Panc1 (cell line): ENCODE measurements around the gene BRK1. TPM values are rescaled to one million over a fixed set of nuclear protein-coding genes. Genes with fewer than 3 reads are reported as not detected.

ENCODE experiments used
- ATAC-seq: fragments of 200-7000 bp; cut with Tn5 transposase; 2 replicates; pipeline ENCODE4 v1.9.1; 2020; ENCODE audit warnings: mild to moderate bottlenecking, moderate library complexity
- BruUV-seq: library from RNA; stranded (reverse); fragments of 400-500 nt; replicated peaks from 2 replicates; lab custom pipeline; 2021; lab: Mats Ljungman, UMichigan
- CTCF ChIA-PET: fragments of 300-600 bp; sonication (Branson Sonifier 250); formaldehyde crosslinking; loops from one replicate; lab custom pipeline; 2022; ENCODE audit warnings: antibody characterized with exemption; lab: Charles Lee
- POLR2A ChIA-PET: fragments of 300-600 bp; sonication (Branson Sonifier 250); formaldehyde crosslinking; loops from one replicate; lab custom pipeline; 2022; ENCODE audit warnings: antibody characterized with exemption; lab: Charles Lee
- DNase-seq: peaks from one replicate; pipeline ENCODE4 v3.0.0-alpha.2; 2010; ENCODE audit warnings: low read depth, low spot score
- H3K27ac ChIP-seq: 2 replicates; pipeline ENCODE4 v1.5.1; 2011; ENCODE audit warnings: mild to moderate bottlenecking, low read length, inconsistent platforms
- H3K27me3 ChIP-seq: fragments of 200-500 bp; sonication (Bioruptor generic); 2 replicates; pipeline ENCODE4 v1.6.0; 2014; ENCODE audit warnings: low read length, inconsistent platforms; ENCODE audit not compliant: control insufficient read depth, insufficient read depth
- H3K36me3 ChIP-seq: fragments of 200-500 bp; sonication (Bioruptor generic); 2 replicates; pipeline ENCODE4 v1.5.1; 2014; ENCODE audit warnings: inconsistent platforms, mild to moderate bottlenecking, low read length, moderate library complexity; ENCODE audit not compliant: control insufficient read depth, insufficient read depth
- H3K4me1 ChIP-seq: 2 replicates; pipeline ENCODE4 v1.5.1; 2011; ENCODE audit warnings: inconsistent platforms, mild to moderate bottlenecking, low read length, moderate library complexity; ENCODE audit not compliant: control insufficient read depth, insufficient read depth
- H3K4me3 ChIP-seq, 2 experiments: 2 replicates each; pipeline ENCODE4 v1.5.1; 2011 to 2012; ENCODE audit warnings: low read depth in 2 of 2, low read length in 2 of 2, mild to moderate bottlenecking in 2 of 2, inconsistent platforms in 1 of 2, moderate library complexity in 1 of 2
- H3K9me3 ChIP-seq: fragments of 200-500 bp; sonication (Bioruptor generic); 2 replicates; pipeline ENCODE4 v1.5.1; 2014; ENCODE audit warnings: low read depth, mild to moderate bottlenecking, inconsistent platforms, low read length, moderate library complexity; ENCODE audit not compliant: control insufficient read depth, insufficient read depth
- CTCF ChIP-seq: fragments of 450-650 bp; IDR thresholded peaks from 2 replicates; pipeline ENCODE4 v1.5.1; 2017; ENCODE audit warnings: mild to moderate bottlenecking
- POLR2AphosphoS5 ChIP-seq: IDR thresholded peaks from 2 replicates; pipeline ENCODE4 v1.6.1; 2012; ENCODE audit warnings: mild to moderate bottlenecking, low read depth, low read length, moderate library complexity
- REST ChIP-seq, 2 experiments: IDR thresholded peaks; 2 replicates each; pipeline ENCODE4 v1.6.1; 2011 to 2012; ENCODE audit warnings: low read depth in 2 of 2, control low read depth in 1 of 2, low read length in 1 of 2, mild to moderate bottlenecking in 1 of 2, moderate library complexity in 1 of 2; ENCODE audit not compliant: insufficient read depth in 1 of 2
- SIN3A ChIP-seq: IDR thresholded peaks from 2 replicates; pipeline ENCODE4 v1.6.1; 2012; ENCODE audit warnings: low read depth, mild to moderate bottlenecking, low read length, moderate library complexity, borderline replicate concordance; ENCODE audit not compliant: insufficient read depth
- TCF7L2 ChIP-seq: IDR thresholded peaks from 2 replicates; pipeline ENCODE4 v1.6.1; 2011; ENCODE audit warnings: mild to moderate bottlenecking, low read depth, low read length, inconsistent platforms
- in situ Hi-C: cut with HindIII; loops from 2 replicates; pipeline ENCODE4 v1.10.0; 2016; ENCODE audit warnings: low sequenced_read_pairs, low pct_unique_long_range_greater_than_20kb
- intact Hi-C: fragments of 100-400 bp; cut with micrococcal nuclease; formaldehyde crosslinking; loops from one replicate; pipeline ENCODE4 v1.10.0; 2022; ENCODE audit not compliant: unreplicated experiment
- total RNA-seq: library from RNA; stranded (reverse); gene quantifications from one replicate; pipeline ENCODE4 v1.2.1, GENCODE V29; 2021; ENCODE audit not compliant: unreplicated experiment

Gene BRK1
- total RNA-seq, 1 experiment from 2014 or later: 81.9 TPM

DNA sequence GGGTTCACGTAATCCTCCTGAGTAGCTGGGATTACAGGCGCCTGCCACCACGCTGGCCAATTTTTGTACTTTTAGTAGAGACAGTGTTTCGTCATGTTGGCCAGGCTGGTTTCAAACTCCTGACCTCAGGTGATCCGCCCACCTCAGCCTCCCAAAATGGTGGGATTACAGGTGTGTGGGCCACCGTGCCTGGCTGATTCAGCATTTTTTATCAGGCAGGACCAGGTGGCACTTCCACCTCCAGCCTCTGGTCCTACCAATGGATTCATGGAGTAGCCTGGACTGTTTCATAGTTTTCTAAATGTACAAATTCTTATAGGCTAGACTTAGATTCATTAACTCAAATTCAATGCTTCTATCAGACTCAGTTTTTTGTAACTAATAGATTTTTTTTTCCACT is 35.5 kb downstream of the BRK1 start:
- H3K4me1 ChIP-seq: no peaks in the 10 kb centered on the region
- no peaks in the 10 kb centered on the region for H3K27me3 ChIP-seq
- no peaks in the 10 kb centered on the region for H3K9me3 ChIP-seq
- in situ Hi-C loops (no loop called here), intact Hi-C loops (no loop called here)
- POLR2A ChIA-PET: no interaction called here
- peaks cover 8% of the 10 kb centered on the region for H3K36me3 ChIP-seq
- H3K27ac ChIP-seq: no peak overlapping the region
- TF ChIP-seq TCF7L2 (no peak), POLR2AphosphoS5 (no peak), SIN3A (no peak), CTCF (no peak), REST (IDR thresholded peaks at IDR 0.05; ENCODE audit: insufficient read depth in 1 of 2, low read depth in 2 of 2, low read length in 1 of 2) (no peak)
- DNase-seq (no peak), ATAC-seq (no peak)
- no TSS peak for BruUV-seq
- no peak overlapping the region for H3K4me3 ChIP-seq
- CTCF ChIA-PET: no interaction called here

DNA sequence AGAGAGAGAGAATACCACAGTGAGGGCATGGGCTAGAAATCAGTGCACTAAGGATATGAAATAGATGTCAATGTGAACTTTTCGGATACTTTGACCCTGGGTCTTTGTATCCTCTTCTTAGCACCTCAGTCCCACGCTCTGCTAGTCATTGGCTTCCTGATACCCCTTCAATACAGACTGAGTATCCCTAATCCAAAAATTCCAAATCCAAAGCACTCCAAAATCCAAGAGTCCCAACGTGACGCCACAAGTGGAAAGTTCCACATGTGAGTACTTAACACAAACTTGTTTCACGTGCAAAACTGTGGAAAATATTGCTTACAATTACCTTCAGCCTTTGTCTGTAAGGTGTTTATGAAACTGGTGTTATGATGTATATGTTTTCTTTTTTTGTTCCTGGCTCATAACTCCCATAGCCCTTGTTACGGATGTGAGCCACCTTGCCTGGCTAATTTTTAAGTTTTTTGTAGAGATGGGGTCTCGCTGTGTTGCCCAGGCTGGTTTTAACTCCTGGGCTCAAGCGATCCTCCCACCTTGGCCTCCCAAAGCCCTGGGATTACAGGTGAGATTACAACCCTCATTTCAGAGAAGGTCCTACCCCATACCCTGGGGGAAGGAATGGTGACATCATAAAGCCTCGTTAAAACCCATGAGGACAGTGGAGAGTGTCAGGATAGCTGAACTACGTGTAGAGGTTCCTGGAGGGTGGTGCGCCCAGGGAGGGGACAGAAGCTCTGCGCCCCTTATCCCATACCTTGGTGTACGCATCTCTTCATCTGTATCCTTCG is 39.1 kb downstream of the BRK1 start:
- BruUV-seq: no TSS peak
- in situ Hi-C loops: no loop called here
- H3K4me3 ChIP-seq: no peak overlapping the region
- intact Hi-C loops: no loop called here
- H3K9me3 ChIP-seq: no peaks in the 10 kb centered on the region
- POLR2A ChIA-PET: no interaction called here
- H3K27me3 ChIP-seq: no peaks in the 10 kb centered on the region
- peaks cover 8% of the 10 kb centered on the region for H3K36me3 ChIP-seq
- CTCF ChIA-PET: no interaction called here
- TF ChIP-seq REST (IDR thresholded peaks at IDR 0.05; ENCODE audit: insufficient read depth in 1 of 2, low read depth in 2 of 2, low read length in 1 of 2): no peak
- no peak for TF ChIP-seq POLR2AphosphoS5
- TF ChIP-seq TCF7L2: no peak
- TF ChIP-seq SIN3A: no peak
- no peak for TF ChIP-seq CTCF
- ATAC-seq (0 out of 2 replicates have a peak, but pooled peaks have one; percentile 48), DNase-seq (no peak)
- H3K4me1 ChIP-seq: no peaks in the 10 kb centered on the region
- H3K27ac ChIP-seq: no peak overlapping the region
